PC-9 (cell line): ENCODE results near the gene CTNNA1.

ENCODE experiments used
- CTCF ChIP-seq: fragments of 200-600 bp; sonication (generic); conservative IDR thresholded peaks from 2 replicates; pipeline ENCODE4 v1.6.1; 2017; ENCODE audit warnings: mixed run types, antibody characterized with exemption, mild to moderate bottlenecking, moderate library complexity
- EZH2 ChIP-seq: fragments of 200-600 bp; sonication (generic); IDR thresholded peaks from 2 replicates; pipeline ENCODE4 v1.8.0; 2017; ENCODE audit warnings: antibody characterized with exemption, low read depth

- TF ChIP-seq CTCF: no peak
- no peak for TF ChIP-seq EZH2
Observed at GRCh38 chr5:138778234-138778633, 25.0 kb downstream of the CTNNA1 start.
